Motor neuron (in vitro differentiated cells): ENCODE results near the gene IL7R. TPM values are rescaled to one million over a fixed set of nuclear protein-coding genes. Genes with fewer than 3 reads are reported as not detected.
A peak's percentile ranks its signal among the peaks of the same experiment; 100 is the strongest.
"Not testable (repeated sequence)": the region's sequence is repeated elsewhere in the genome, so short reads cannot be mapped to it uniquely, and the experiment has no call there.

Experiments
- ATAC-seq, 8 experiments: fragments of 200-7000 bp; cut with Tn5 transposase; replicated peaks in 6 of 8; 2 replicates each; pipeline ENCODE4 v1.8.0; 2021; ENCODE audit warnings: mild to moderate bottlenecking in 8 of 8, moderate library complexity in 8 of 8
- H3K27ac ChIP-seq, 2 donors: fragments of 250-450 bp; sonication (Bioruptor Pico); 2 replicates each; pipeline ENCODE4 v1.9.0; 2021; ENCODE audit warnings: antibody characterized with exemption in 2 of 2, mild to moderate bottlenecking in 2 of 2, moderate library complexity in 1 of 2
- H3K4me1 ChIP-seq, 2 donors: fragments of 250-450 bp; sonication (Bioruptor Pico); replicated peaks in 1 of 2; 2 replicates each; pipeline ENCODE4 v1.6.1; 2021; ENCODE audit warnings: antibody characterized with exemption in 2 of 2, mild to moderate bottlenecking in 2 of 2, moderate library complexity in 1 of 2
- H3K4me3 ChIP-seq, 5 donors: fragments of 250-450 bp; sonication (Bioruptor Pico); 2 replicates each; pipeline ENCODE4 v1.9.0; 2021; ENCODE audit warnings: antibody characterized with exemption in 5 of 5, mild to moderate bottlenecking in 5 of 5, moderate library complexity in 4 of 5
- WGBS, 10 experiments: fragments of 450-650 bp; shearing (Covaris generic); methylation state at CpG; one replicate each; pipeline ENCODE4 v1.0.0; 2022; 5-methylcytosine and 5-hydroxymethylcytosine counted together
- in situ Hi-C, 9 experiments: fragments of 400-800 bp; cut with MboI; loops; one replicate each; pipeline ENCODE4 v1.15.0; 2021; ENCODE audit warnings: low sequenced_read_pairs in 9 of 9, low pct_unique_long_range_greater_than_20kb in 2 of 9; ENCODE audit not compliant: unreplicated experiment in 9 of 9
- total RNA-seq, 8 experiments: library from RNA; unstranded; fragments of 300-600 nt; gene quantifications; 2 replicates each; pipeline versions ENCODE4 v1.2.3 to v1.2.4, GENCODE V29; 2022

Gene IL7R
- total RNA-seq, 8 experiments from 2014 or later = 0.08 to 1.5 (median 1.0) TPM; not detected in 1

DNA sequence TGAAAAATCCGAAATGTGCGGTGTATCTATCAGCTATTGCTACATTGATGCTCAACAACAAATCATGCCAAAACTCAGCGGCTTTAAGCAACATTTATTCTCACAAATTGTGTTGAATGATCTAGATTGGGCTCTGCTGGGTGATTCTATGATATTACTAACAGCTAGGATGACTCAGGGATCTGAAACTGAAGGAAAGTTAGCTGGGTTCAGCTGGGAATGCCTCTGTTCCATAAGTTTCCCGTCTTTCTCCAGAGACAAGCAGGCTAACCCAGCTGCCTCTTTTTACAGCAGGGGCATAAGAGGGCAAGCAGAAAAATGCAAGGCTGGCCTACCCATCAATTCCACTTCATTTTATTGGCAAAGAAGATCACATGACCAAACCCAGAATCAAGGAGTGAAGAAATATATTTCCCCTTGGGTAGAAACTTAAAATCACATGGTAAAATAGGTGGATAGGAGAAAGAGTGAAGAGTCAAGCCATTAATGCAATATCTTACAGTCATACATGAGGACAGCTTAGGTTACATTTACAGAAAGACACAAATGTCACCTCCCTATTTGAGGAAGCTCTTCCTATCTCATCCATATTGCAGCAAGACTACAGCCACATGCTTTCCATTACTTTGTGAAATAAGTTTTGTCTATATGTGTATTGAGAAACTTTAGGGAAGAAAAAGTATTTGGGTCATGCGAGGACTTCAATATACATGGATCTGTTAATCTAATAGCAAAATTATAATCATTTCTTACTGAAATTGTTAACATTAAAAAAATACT is 30.8 kb downstream of the IL7R start:
- no peak for ATAC-seq
- H3K4me1 ChIP-seq = no peaks in the 10 kb centered on the region
- 42 to 73% (median 57%) methylated on average over 3 to 5 of the region's 5 CpGs for WGBS, 10 experiments
- in situ Hi-C loops = no loop called here
- no peak overlapping the region for H3K4me3 ChIP-seq
- no peak overlapping the region for H3K27ac ChIP-seq

GRCh38 chr5:35890021-35891020 is 33.6 kb downstream of the IL7R start:
- WGBS, 10 experiments = 23 to 93% (median 58%) methylated on average over 2 to 5 of the region's 5 CpGs; no CpG with 5 or more reads in 1 of the 10 experiments
- in situ Hi-C loops = no loop called here
- Histone ChIP-seq H3K4me1 (no peaks in the 10 kb centered on the region), H3K27ac (no peak overlapping the region), H3K4me3 (no peak overlapping the region)
- no peak for ATAC-seq

DNA sequence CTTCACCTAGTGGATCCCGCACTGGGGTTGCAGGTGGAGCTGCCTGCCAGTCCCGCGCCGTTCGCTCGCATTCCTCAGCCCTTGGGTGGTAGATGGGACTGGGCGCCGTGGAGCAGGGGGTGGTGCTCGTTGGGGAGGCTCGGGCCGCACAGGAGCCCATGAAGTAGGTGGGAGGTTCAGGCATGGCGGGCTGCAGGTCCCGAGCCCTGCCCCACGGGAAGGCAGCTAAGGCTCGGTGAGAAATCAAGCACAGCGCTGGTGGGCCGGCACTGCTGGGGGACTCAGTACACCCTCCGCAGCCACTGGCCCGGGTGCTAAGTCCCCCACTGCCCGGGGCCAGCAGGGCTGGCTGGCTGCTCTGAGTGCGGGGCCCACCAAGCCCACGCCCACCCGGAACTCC is 36.1 kb downstream of the IL7R start:
- in situ Hi-C loops, H3K27ac ChIP-seq, H3K4me3 ChIP-seq, ATAC-seq, H3K4me1 ChIP-seq: not testable (repeated sequence)
- WGBS, 10 experiments = no CpG with 5 or more reads among the region's 23 CpGs

DNA sequence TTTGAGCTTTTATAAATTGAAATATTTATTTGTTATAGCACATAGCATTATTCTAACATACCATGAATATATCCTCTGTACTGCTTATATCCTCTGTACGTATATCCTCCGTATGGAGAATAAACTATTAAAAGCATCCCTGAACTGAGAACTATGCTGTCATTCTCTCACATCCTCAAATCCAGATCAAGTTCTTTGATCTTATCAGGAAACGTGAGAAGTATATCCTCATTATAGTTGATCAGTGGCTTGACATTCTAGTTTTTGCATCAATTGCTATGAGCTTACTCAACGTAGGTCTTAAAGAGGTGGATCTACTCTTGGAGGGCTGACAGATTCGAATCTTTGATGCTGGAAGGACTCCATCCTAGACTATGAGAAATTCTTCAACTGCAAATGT is 37.4 kb downstream of the IL7R start:
- Histone ChIP-seq H3K27ac (no peak overlapping the region), H3K4me1 (no peaks in the 10 kb centered on the region), H3K4me3 (no peak overlapping the region)
- no peak for ATAC-seq
- 60 to 100% (median 80%) methylated on average over 1 to 5 of the region's 5 CpGs; no CpG with 5 or more reads in 1 of the 10 experiments for WGBS, 10 experiments
- in situ Hi-C loops = no loop called here

DNA sequence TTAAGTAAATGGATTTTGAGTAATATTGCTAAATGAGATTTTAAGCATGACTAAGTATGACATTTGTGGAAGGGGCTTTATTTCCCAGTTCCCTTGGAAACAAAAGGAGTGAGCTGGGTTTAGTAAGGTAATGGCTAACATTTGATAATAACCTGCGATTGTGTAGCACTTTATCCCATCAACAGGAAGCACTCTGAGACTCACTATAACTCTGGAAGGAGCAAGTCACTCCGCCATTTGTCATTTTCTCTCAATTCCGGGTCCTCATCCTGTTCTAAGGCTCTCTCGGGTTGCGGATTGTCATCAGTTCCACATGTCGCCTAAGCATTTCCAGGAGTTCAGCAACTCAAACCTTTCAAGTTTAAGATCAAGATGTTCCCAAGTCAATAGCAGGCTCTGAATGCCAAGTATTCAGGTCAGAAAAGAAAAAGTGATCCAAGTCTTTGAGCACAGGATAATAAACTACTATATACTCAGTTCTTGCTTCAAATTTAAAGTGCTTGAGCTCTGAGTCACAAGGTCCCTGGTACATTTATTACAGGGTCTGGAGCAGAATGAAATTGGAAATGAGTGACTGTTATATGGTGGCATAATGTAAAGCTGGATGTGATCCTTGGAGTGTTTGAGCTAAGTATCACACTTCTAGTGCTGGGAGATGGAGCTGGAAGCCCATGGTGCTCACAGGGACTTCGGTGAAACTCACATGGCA is 42.4 kb downstream of the IL7R start:
- in situ Hi-C loops = no loop called here
- 39 to 100% (median 65%) methylated on average over 2 to 7 of the region's 7 CpGs; no CpG with 5 or more reads in 1 of the 10 experiments for WGBS, 10 experiments
- Histone ChIP-seq H3K4me3 (no peak overlapping the region), H3K27ac (no peak overlapping the region), H3K4me1 (no peaks in the 10 kb centered on the region)
- ATAC-seq = peak in 1 of 8 experiments; percentile 36

GRCh38 chr5:35899800-35900199 is 43.1 kb downstream of the IL7R start:
- H3K4me1 ChIP-seq = no peaks in the 10 kb centered on the region
- H3K27ac ChIP-seq = no peak overlapping the region
- H3K4me3 ChIP-seq = no peak overlapping the region
- ATAC-seq = no peak
- 20 to 100% (median 62%) methylated on average over 1 to 3 of the region's 3 CpGs for WGBS, 10 experiments
- in situ Hi-C loops = loop anchor here in 4 of 9 experiments (25.0 kb wide), 3 partner anchors 112 to 812 kb away; no protein-coding TSS in a partner anchor

DNA sequence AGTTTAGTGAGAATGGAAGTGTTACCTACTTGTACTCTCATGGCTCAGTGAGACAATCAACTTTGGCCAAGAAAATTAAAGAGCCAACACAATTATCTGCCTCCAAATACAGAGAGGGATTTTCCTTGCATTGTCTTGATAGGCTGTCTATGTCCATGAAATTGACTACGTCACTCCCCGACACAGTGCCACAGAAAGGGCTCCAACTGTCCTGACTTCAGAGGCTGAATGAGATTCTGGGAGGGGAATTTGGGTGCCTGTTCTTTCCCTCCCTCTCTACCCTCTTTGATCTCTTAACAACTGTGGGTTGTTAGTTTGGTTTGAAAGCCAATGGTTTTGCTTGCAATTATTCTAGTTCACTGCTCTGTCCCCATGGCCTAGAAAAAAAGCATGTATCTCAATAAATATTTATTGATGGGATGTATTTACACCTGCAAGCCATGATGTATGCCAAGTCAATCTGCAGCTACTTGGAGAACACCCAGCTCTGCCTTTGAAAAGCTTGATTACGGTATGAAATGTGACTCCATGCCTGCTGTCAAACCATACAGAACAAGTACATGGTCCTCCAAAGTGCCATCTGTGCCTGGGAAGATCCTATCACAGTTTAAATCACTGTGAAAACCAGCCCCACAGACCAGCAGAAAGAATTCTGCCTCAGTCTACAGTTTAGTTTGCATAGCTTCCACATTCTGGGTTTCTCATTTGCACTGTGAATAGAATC is 44.4 kb downstream of the IL7R start:
- Histone ChIP-seq H3K4me1 (no peaks in the 10 kb centered on the region), H3K4me3 (no peak overlapping the region), H3K27ac (no peak overlapping the region)
- in situ Hi-C loops = loop anchor here in 4 of 9 experiments (25.0 kb wide), 3 partner anchors 114 to 814 kb away; no protein-coding TSS in a partner anchor
- no peak for ATAC-seq
- WGBS, 10 experiments = 67 to 100% (median 89%) methylated on average over 1 to 3 of the region's 3 CpGs; no CpG with 5 or more reads in 3 of the 10 experiments

- WGBS, 10 experiments = 50 to 100% (median 68%) methylated on average over 1 to 2 of the region's 2 CpGs; no CpG with 5 or more reads in 1 of the 10 experiments
- in situ Hi-C loops = loop anchor here in 4 of 9 experiments (25.0 kb wide), 3 partner anchors 115 to 815 kb away; no protein-coding TSS in a partner anchor
- Histone ChIP-seq H3K4me3 (no peak overlapping the region), H3K4me1 (no peaks in the 10 kb centered on the region), H3K27ac (no peak overlapping the region)
- peak in 1 of 8 experiments; percentile 29 for ATAC-seq
These were observed 45.5 kb downstream of the IL7R start for GRCh38 chr5:35902046-35902672.

GRCh38 chr5:35903631-35904203 is 47.0 kb downstream of the IL7R start:
- 75 to 100% (median 89%) methylated on average over 1 to 6 of the region's 6 CpGs; no CpG with 5 or more reads in 1 of the 10 experiments for WGBS, 10 experiments
- H3K4me3 ChIP-seq = no peak overlapping the region
- ATAC-seq = no peak
- H3K27ac ChIP-seq = no peak overlapping the region
- no peaks in the 10 kb centered on the region for H3K4me1 ChIP-seq
- in situ Hi-C loops = loop anchor here in 4 of 9 experiments (25.0 kb wide), 3 partner anchors 116 to 816 kb away; no protein-coding TSS in a partner anchor

GRCh38 chr5:35904443-35905132 is 47.9 kb downstream of the IL7R start:
- in situ Hi-C loops = loop anchor here in 4 of 9 experiments (25.0 kb wide), 3 partner anchors 117 to 817 kb away; no protein-coding TSS in a partner anchor
- no peak for ATAC-seq
- 47 to 96% (median 72%) methylated on average over 3 to 11 of the region's 11 CpGs for WGBS, 10 experiments
- Histone ChIP-seq H3K27ac (no peak overlapping the region), H3K4me3 (no peak overlapping the region), H3K4me1 (no peaks in the 10 kb centered on the region)

DNA sequence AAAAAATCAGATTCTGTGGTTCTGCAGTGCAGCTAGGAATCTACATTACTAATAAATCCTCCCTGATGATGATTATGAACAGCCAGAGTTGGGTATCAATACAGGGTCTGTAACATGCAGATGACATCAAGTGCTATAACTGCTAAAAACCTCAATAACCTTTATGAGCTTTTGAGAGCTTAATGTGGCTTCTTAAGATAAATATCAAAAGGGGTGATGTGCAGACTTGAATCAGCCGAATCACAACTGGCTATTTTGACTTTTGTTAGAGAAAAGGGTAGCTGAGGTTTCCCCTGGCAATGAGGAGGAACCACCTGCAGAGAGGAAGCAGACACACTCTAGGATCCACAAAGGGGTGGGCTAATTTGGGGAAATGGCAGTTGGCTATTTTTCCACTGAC is 51.5 kb downstream of the IL7R start:
- no peak for ATAC-seq
- Histone ChIP-seq H3K4me3 (no peak overlapping the region), H3K4me1 (no peaks in the 10 kb centered on the region), H3K27ac (no peak overlapping the region)
- in situ Hi-C loops = loop anchor here in 4 of 9 experiments (25.0 kb wide), 3 partner anchors 121 to 821 kb away; no protein-coding TSS in a partner anchor
- WGBS, 10 experiments = 11 to 82% (median 14%) methylated on average over 1 of the region's 1 CpG; no CpG with 5 or more reads in 5 of the 10 experiments
